Activated naive CD8-positive, alpha-beta T cell treated with anti-CD3 and anti-CD28 coated beads, Interleukin-2, amount 50 U/mL, for 16 hours (primary cell): ENCODE results near the gene PLEKHH2.
"Not testable (repeated sequence)": the region's sequence is repeated elsewhere in the genome, so short reads cannot be mapped to it uniquely, and the experiment has no call there.

Experiments used
- DNase-seq: peaks from one replicate; pipeline ENCODE4 v3.0.0-alpha.2; 2020; ENCODE audit warnings: low read depth, low spot score

Gene PLEKHH2

GRCh38 chr2:43636621-43637020, 439 bp upstream of the PLEKHH2 start:
- DNase-seq, result no peak

- no peak for DNase-seq
These were observed 5.3 kb downstream of the PLEKHH2 start for GRCh38 chr2:43642363-43642762.

- DNase-seq, result no peak
These were observed 6.6 kb downstream of the PLEKHH2 start for GRCh38 chr2:43643680-43644079.

DNA sequence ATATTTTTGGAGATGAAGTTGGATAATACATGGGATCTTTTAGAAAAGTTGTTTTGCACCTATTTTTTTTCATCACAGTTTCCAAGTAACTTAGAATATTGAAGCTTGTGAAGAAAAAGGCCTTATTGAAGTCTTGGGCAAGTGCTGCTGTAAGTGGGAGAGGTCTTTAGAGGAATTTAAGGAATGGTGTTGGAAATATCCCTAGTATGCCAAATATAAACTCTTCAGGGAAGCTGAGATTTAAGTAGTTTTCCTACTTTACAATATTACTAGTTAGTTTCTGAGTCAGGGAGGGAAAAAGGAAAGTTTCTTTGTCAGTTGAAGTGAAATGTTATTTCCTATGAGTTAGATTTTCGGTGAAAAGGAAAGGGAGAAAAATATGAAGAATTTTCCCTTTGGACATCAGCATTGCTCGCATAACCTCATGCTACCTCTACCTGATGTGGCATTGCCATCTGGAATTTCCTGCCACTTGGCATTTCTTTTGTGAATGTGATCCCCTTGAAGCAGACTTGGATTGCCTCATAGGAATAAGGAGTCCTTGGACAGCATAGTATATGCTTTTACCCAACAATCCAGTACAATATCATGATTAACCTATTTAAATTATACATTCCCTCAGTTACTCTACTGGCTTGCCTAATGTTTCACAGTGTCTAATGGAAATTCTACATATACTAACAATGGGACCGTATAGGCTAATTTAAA, 12.1 kb downstream of the PLEKHH2 start:
- DNase-seq, result no peak

GRCh38 chr2:43653506-43653905, 16.4 kb downstream of the PLEKHH2 start:
- no peak for DNase-seq

DNA sequence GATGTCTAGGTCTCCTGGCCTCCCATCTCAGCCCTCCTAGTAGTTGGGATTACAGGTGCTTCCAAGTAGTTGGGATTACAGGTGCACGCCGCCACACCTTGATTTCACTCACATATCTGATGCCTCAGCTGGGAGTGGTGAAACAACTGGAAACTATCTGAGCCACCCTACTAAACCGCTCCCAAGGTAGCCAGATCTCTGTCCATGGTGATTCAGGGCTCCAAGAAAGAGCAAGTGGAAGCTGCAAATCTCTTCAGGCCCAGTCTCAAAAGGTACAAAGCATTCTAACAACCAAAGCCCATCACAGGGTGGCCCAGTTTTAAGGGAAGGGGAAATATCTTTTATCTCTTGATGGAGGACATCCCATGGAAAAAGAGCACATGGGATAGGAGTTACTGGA, 20.2 kb downstream of the PLEKHH2 start:
- DNase-seq, result no peak

- no peak for DNase-seq
These were observed 38.7 kb downstream of the PLEKHH2 start for GRCh38 chr2:43675646-43676321.

- no peak for DNase-seq
These were observed 39.4 kb downstream of the PLEKHH2 start, which contains the start of gene C1GALT1C1L for GRCh38 chr2:43676322-43677050. TSS of gene C1GALT1C1L (minus strand) at chr2:43676429. CDS start at chr2:43676322, 107 bp downstream.

- not testable (repeated sequence) for DNase-seq
These were observed 40.7 kb downstream of the PLEKHH2 start for GRCh38 chr2:43677783-43678182.

DNA sequence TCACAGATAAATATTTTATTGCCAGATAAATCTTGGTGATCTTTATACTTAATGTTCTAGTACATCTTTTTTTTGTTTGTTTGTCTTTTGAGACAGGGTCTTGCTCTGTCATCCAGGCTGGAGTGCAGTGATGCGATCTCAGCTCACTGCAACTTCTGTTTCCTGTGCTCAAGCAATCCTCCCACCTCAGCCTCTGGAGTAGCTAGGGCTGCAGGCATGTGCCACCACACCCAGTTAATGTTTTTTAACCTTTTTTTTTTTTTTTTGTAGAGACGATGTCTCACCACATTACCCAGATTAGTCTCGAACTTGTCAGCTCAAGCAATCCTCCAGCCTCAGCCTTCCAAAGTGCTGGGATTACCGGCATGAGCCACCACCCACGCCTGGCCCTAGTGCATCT, 48.3 kb downstream of the PLEKHH2 start:
- DNase-seq, result no peak

DNA sequence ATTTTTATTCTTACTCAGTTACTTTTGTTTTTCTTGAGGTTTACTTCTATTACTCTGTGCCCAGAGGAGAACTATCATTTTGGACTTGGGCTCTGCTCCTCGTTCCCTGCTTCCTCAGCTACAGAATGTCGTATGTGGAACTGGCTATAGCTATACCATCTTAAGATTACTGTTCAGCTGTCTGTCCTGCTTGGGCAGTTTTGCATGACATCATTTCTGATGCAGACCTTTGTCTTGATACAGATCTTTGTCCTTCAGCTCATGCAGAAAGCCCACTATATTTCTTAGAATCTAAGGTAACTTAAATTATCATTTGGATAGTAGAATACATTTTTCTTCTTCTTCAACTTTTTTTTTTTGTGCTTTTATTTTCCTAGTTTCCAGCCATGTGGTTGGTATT, 52.9 kb downstream of the PLEKHH2 start:
- no peak for DNase-seq

DNA sequence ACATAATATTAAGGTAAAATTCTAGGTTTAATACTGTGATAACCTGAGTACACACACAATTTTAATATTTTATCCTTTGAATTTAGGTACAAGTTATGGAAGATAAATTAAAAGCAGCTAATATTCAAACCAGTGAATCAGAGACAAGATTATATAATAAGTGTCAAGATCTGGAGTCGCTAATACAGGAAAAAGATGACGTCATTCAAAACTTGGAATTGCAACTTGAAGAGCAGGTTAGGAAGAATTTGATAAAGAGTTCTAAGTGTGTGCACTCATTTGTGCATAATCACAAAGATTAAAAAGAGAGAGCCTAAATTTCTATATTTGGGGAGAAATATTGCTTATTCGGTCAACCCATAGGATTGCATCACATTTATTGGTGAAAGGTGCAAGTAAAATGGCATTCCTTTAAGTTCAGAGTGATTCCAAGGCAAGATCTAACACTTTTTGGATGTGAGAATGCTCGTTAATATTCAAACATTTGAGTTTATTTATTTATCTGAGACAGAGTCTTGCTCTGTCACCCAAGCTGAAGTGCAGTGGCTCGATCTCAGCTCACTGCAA, 55.5 kb downstream of the PLEKHH2 start:
- no peak for DNase-seq

- not testable (repeated sequence) for DNase-seq
These were observed 61.1 kb downstream of the PLEKHH2 start for GRCh38 chr2:43698140-43698539.

GRCh38 chr2:43699761-43700160, 62.7 kb downstream of the PLEKHH2 start:
- DNase-seq, result no peak

DNA sequence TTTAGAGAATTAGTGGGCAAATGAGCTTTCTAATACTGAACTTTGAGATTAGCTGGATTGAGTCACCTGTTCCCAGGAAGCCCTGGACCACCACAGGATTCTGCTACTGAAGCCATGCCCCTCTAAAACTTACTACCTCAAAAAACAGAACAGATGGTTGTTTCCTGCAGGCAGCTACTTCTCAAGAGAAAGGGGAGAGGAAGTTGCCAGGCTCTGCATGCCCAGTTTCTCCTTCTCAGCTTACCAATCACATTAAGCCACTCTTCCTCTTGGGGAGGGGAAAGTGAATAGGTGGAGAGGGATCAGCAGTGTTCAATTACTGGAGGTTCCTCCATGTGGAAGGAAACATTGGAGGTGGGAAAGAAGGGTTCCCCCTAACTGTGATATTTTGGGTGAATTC, 64.1 kb downstream of the PLEKHH2 start:
- no peak for DNase-seq

DNA sequence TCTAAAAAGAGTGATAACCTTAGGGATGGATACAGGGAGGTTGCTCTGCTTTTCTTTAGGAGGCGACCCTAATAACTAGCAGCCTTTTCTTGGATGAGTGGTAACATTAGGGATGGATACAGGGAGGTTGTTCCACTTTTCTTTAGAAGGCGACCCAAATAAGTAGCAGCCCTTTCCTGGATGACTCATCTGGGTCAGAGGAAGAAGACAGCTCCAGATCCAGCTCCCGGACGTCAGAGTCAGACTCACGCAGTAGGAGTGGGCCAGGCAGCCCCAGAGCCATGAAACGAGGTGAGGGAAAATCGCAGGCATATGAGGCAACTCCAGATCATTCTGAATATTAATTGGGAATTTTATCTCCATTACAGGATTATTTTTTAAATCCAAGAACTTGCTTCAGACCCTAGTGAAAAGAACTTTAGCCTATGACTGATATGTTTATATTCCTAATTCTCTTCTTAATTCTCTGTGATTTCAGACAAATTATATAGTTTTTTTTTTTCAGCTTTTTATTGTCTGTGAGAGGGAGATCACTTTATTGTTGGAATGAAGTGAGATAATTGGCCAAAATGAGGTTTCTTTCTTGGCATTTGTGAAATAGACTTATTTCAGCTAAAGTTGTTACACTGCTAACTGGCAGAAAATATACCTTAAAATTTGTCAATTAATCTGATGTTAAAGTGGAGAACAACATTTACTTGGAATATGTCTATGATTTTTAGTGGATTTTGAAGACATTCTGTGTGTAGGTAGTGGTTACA, 70.4 kb downstream of the PLEKHH2 start:
- DNase-seq, result no peak

- no peak for DNase-seq
These were observed 71.1 kb downstream of the PLEKHH2 start for GRCh38 chr2:43708178-43708577.

DNA sequence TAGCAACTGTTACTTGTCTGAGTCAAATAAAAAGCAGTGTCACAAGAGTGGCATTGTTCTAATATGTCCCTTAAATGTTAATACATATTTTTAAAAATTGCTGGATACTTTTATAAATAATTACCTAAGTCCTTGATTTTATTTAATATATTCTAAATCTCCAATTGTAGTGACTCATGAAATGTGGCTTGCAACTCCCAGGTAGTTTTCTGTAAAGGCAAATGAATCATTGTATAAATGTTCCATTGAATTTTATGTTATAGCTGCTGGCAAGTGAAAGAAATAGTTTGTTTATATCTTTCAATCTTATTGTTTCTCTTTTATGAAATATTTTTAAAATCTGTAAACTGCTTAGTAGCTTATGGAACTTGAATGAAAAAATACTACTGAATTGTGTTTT, 71.8 kb downstream of the PLEKHH2 start:
- no peak for DNase-seq

DNA sequence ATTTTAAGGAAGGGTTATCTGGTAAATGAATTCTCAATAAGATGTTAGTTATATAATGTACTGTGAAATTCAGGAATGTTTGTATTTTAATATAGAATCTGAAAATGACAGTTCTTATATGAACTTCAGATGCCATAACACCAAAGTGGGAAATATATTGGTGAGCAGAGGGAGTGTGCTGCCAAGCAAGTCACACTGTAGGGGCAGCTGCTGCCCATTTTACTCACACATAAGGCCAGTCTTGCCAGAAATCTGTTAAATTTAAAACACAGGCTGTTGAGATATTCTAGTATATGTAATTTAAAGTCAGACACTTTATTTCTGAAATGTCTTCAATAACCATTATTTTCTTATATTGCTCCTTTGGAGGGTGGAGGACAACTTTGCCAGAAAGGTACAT, 73.8 kb downstream of the PLEKHH2 start:
- DNase-seq, result no peak

- no peak for DNase-seq
These were observed 77.1 kb downstream of the PLEKHH2 start for GRCh38 chr2:43714164-43714563.

- DNase-seq, result no peak
These were observed 78.4 kb downstream of the PLEKHH2 start for GRCh38 chr2:43715300-43716098.
